HepG2 (cell line): ENCODE results near the gene DMAP1. TPM values are rescaled to one million over a fixed set of nuclear protein-coding genes. Genes with fewer than 3 reads are reported as not detected.

Experiments used
- ATAC-seq: fragments of 200-7000 bp; cut with Tn5 transposase; 3 replicates; pipeline ENCODE4 v1.9.1; 2020; ENCODE audit warnings: mild to moderate bottlenecking, moderate library complexity
- BruUV-seq: library from RNA; stranded (reverse); fragments of 400-500 nt; replicated peaks from 2 replicates; lab custom pipeline; 2021; lab: Mats Ljungman, UMichigan
- CTCF ChIA-PET: fragments of 300-600 bp; formaldehyde crosslinking; extraction: SDS; loops from one replicate; lab custom pipeline; 2021; ENCODE audit warnings: low total read pairs, inconsistent platforms, low intra/inter-chr PET ratio; lab: Yijun Ruan, JAX
- POLR2A ChIA-PET: fragments of 350-600 bp; sonication (Branson Sonifier 250); formaldehyde crosslinking; loops from one replicate; lab custom pipeline; 2020; ENCODE audit warnings: antibody characterized with exemption, inconsistent platforms; lab: Yijun Ruan, JAX
- DNase-seq: peaks from one replicate; pipeline ENCODE4 v3.0.0-alpha.2; 2015; ENCODE audit warnings: low spot score
- FAIRE-seq: peaks from 3 replicates; lab custom pipeline; 2011; peaks lifted over from hg19 to GRCh38; lab: Jason Lieb, UNC
- H2AFZ ChIP-seq: one replicate; pipeline ENCODE4 v1.6.1; 2011; ENCODE audit warnings: low read length, inconsistent platforms
- H3K27ac ChIP-seq: fragments of 300-600 bp; 3 replicates; pipeline ENCODE4 v1.8.0; 2011; ENCODE audit warnings: mixed run types, mild to moderate bottlenecking, mixed read lengths, low read length, inconsistent platforms; ENCODE audit not compliant: insufficient read depth; ENCODE audit errors: extremely low read length
- H3K27me3 ChIP-seq, 2 experiments: fragments of 200-600 bp in 1 of 2; 2 replicates in 1 of 2; 3 replicates in 1 of 2; pipeline versions ENCODE4 v1.6.0 to v1.8.0; 2011; ENCODE audit warnings: low read length in 2 of 2, mild to moderate bottlenecking in 2 of 2, moderate library complexity in 2 of 2, inconsistent platforms in 1 of 2; ENCODE audit not compliant: insufficient read depth in 2 of 2, control insufficient read depth in 1 of 2
- H3K36me3 ChIP-seq, 2 experiments: fragments of 200-600 bp in 1 of 2; replicated peaks in 1 of 2; 2 replicates in 1 of 2; 3 replicates in 1 of 2; pipeline versions ENCODE4 v1.5.1 to v1.8.0; 2011; ENCODE audit warnings: low read length in 2 of 2, inconsistent platforms in 1 of 2; ENCODE audit not compliant: insufficient read depth in 2 of 2, control insufficient read depth in 1 of 2
- H3K4me1 ChIP-seq: 2 replicates; pipeline ENCODE4 v1.5.1; 2012; ENCODE audit warnings: low read length, inconsistent platforms; ENCODE audit not compliant: insufficient read depth
- H3K4me2 ChIP-seq: 2 replicates; pipeline ENCODE4 v1.6.0; 2011; ENCODE audit warnings: low read depth, low read length, inconsistent platforms
- H3K4me3 ChIP-seq, 3 experiments: fragments of 200-600 bp in 1 of 3; sonication (generic), shearing (Covaris generic) in 1 of 3; replicated peaks in 1 of 3; 2 replicates each; pipeline ENCODE4 v1.5.1; 2011 to 2016; ENCODE audit warnings: low read length in 3 of 3, inconsistent platforms in 2 of 3, low read depth in 2 of 3, mild to moderate bottlenecking in 2 of 3, control low read depth in 1 of 3, mixed read lengths in 1 of 3; ENCODE audit not compliant: insufficient read depth in 1 of 3
- H3K79me2 ChIP-seq: one replicate; pipeline ENCODE4 v1.6.1; 2011; ENCODE audit warnings: low read length, inconsistent platforms; ENCODE audit not compliant: insufficient read depth
- H3K9ac ChIP-seq: 2 replicates; pipeline ENCODE4 v1.6.0; 2011; ENCODE audit warnings: mild to moderate bottlenecking, low read depth, low read length, inconsistent platforms; ENCODE audit not compliant: insufficient read depth
- H3K9me3 ChIP-seq: 2 replicates; pipeline ENCODE4 v1.5.1; 2012; ENCODE audit warnings: mild to moderate bottlenecking, low read length
- H4K20me1 ChIP-seq: 2 replicates; pipeline ENCODE4 v1.6.0; 2011; ENCODE audit warnings: inconsistent platforms, mild to moderate bottlenecking, low read length, moderate library complexity; ENCODE audit not compliant: insufficient read depth
- CTCF ChIP-seq: sonication (generic); formaldehyde crosslinking; IDR thresholded peaks from 2 replicates; pipeline ENCODE4 v1.5.0; 2020; ENCODE audit warnings: mild to moderate bottlenecking, missing genetic modification reagents, moderate library complexity
- ELF4 ChIP-seq: sonication (generic); formaldehyde crosslinking; IDR thresholded peaks from 2 replicates; pipeline ENCODE4 v1.5.0; 2020; ENCODE audit warnings: missing genetic modification reagents, mild to moderate bottlenecking, moderate library complexity, borderline replicate concordance
- NCOR1 ChIP-seq: fragments of 200-600 bp; sonication (generic); IDR thresholded peaks from 2 replicates; pipeline ENCODE4 v1.7.0; 2017; ENCODE audit warnings: antibody characterized with exemption, low read length, borderline replicate concordance
- SP140L ChIP-seq: sonication (generic); formaldehyde crosslinking; IDR thresholded peaks from 2 replicates; pipeline ENCODE4 v1.4.0; 2020; ENCODE audit warnings: missing genetic modification reagents, borderline replicate concordance
- ZBTB33 ChIP-seq: sonication (generic); formaldehyde crosslinking; IDR thresholded peaks from 2 replicates; pipeline ENCODE4 v1.4.0; 2020; ENCODE audit warnings: missing genetic modification reagents
- ZNF3 ChIP-seq: IDR thresholded peaks from 2 replicates; pipeline ENCODE4 v1.7.0; 2017; ENCODE audit warnings: inconsistent platforms
- WGBS: methylation state at CpG from one replicate; pipeline ENCODE4 v1.1.6; 2017; ENCODE audit warnings: low lambda C conversion rate; 5-methylcytosine and 5-hydroxymethylcytosine counted together
- in situ Hi-C: cut with HindIII; loops from 2 replicates; pipeline ENCODE4 v1.10.0; 2017; ENCODE audit warnings: low pct_unique_long_range_greater_than_20kb; ENCODE audit not compliant: extremely low pct_ligation_motif_present
- intact Hi-C: fragments of 100-400 bp; cut with micrococcal nuclease; formaldehyde crosslinking; loops from one replicate; pipeline ENCODE4 v1.10.0; 2022; ENCODE audit not compliant: unreplicated experiment
- polyA plus RNA-seq, 8 experiments: library from polyadenylated mRNA; depleted of rRNA in 3 of 8; stranded (reverse) in 7 of 8; unstranded in 1 of 8; fragments of >200 nt; fragmentation: Illumina TruSeq in 4 of 8; extraction: Trizol in 4 of 8; gene quantifications; 2 replicates each; pipeline versions ENCODE4 v1.2.1 to v1.2.3, GENCODE V29; 2011 to 2016; ENCODE audit warnings: low read depth in 4 of 8, missing spikeins in 1 of 8, mixed read lengths in 1 of 8; ENCODE audit not compliant: insufficient read depth in 1 of 8
- total RNA-seq, 5 experiments: library from RNA; depleted of rRNA; stranded (reverse); fragments of >200 nt; fragmentation: Illumina TruSeq; extraction: Trizol; gene quantifications; 2 replicates each; pipeline ENCODE4 v1.2.3, GENCODE V29; 2016; ENCODE audit warnings: low read depth in 1 of 5
- TF ChIP-seq, protein P1 (sequence below): sonication (generic); formaldehyde crosslinking; IDR thresholded peaks from 2 replicates; pipeline ENCODE4 v1.5.1; 2020; ENCODE audit warnings: mild to moderate bottlenecking, missing genetic modification reagents, moderate library complexity

DMAP1 gene
- total and polyA plus RNA-seq, 2 of the 13 experiments (the other 11 are each of a cell fraction or from before 2014, with no cell fraction given), result 17.6 to 32.7 TPM

GRCh38 chr1:44237721-44238457 lies 24.6 kb downstream of the DMAP1 start:
- Histone ChIP-seq H3K4me1 (peaks cover 22% of the 10 kb centered on the region), H3K36me3 (peaks cover 0 to 1% of the 10 kb centered on the region in 2 experiments; a peak in 2 of 5 replicates), H3K27me3 (no peaks in the 10 kb centered on the region), H3K4me3 (no peak overlapping the region), H4K20me1 (no peaks in the 10 kb centered on the region), H2AFZ (no peak overlapping the region), H3K4me2 (no peak overlapping the region), H3K27ac (no peak overlapping the region), H3K79me2 (no peaks in the 10 kb centered on the region), H3K9ac (no peak overlapping the region), H3K9me3 (no peaks in the 10 kb centered on the region)
- CTCF ChIA-PET, result no interaction called here
- in situ Hi-C loops (loop anchor here (5.0 kb wide), 1 partner anchor 44 kb away; no protein-coding TSS in a partner anchor), intact Hi-C loops (loop anchor here (5.0 kb wide), 1 partner anchor 79 kb away; no protein-coding TSS in a partner anchor)
- 95% methylated on average over 19 of the region's 33 CpGs for WGBS
- no TSS peak for BruUV-seq
- POLR2A ChIA-PET, result no interaction called here
- DNase-seq (no peak), ATAC-seq (peak; percentile 20; the same call in 1 of the 3 replicates), FAIRE-seq (no peak)
- no peak for TF ChIP-seq NCOR1
- peak; percentile 25; the same call in 1 of the 2 replicates for TF ChIP-seq CTCF
- TF ChIP-seq, protein P1, sequence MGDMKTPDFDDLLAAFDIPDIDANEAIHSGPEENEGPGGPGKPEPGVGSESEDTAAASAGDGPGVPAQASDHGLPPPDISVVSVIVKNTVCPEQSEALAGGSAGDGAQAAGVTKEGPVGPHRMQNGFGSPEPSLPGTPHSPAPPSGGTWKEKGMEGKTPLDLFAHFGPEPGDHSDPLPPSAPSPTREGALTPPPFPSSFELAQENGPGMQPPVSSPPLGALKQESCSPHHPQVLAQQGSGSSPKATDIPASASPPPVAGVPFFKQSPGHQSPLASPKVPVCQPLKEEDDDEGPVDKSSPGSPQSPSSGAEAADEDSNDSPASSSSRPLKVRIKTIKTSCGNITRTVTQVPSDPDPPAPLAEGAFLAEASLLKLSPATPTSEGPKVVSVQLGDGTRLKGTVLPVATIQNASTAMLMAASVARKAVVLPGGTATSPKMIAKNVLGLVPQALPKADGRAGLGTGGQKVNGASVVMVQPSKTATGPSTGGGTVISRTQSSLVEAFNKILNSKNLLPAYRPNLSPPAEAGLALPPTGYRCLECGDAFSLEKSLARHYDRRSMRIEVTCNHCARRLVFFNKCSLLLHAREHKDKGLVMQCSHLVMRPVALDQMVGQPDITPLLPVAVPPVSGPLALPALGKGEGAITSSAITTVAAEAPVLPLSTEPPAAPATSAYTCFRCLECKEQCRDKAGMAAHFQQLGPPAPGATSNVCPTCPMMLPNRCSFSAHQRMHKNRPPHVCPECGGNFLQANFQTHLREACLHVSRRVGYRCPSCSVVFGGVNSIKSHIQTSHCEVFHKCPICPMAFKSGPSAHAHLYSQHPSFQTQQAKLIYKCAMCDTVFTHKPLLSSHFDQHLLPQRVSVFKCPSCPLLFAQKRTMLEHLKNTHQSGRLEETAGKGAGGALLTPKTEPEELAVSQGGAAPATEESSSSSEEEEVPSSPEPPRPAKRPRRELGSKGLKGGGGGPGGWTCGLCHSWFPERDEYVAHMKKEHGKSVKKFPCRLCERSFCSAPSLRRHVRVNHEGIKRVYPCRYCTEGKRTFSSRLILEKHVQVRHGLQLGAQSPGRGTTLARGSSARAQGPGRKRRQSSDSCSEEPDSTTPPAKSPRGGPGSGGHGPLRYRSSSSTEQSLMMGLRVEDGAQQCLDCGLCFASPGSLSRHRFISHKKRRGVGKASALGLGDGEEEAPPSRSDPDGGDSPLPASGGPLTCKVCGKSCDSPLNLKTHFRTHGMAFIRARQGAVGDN (CRISPR knock-in tag), result 0 out of 2 replicates have a peak, but pooled peaks have one; percentile 14
- peak; percentile 52 for TF ChIP-seq ZBTB33
- TF ChIP-seq SP140L, result no peak
- no peak for TF ChIP-seq ELF4 (CRISPR knock-in tag)
- TF ChIP-seq ZNF3 (CRISPR knock-in tag), result no peak
